ENCODE data around the gene MISP3.
A peak's percentile ranks its signal among the peaks of the same experiment; 100 is the strongest.
"Not testable (repeated sequence)": the region's sequence is repeated elsewhere in the genome, so short reads cannot be mapped to it uniquely, and the experiment has no call there.

MISP3 gene

DNA sequence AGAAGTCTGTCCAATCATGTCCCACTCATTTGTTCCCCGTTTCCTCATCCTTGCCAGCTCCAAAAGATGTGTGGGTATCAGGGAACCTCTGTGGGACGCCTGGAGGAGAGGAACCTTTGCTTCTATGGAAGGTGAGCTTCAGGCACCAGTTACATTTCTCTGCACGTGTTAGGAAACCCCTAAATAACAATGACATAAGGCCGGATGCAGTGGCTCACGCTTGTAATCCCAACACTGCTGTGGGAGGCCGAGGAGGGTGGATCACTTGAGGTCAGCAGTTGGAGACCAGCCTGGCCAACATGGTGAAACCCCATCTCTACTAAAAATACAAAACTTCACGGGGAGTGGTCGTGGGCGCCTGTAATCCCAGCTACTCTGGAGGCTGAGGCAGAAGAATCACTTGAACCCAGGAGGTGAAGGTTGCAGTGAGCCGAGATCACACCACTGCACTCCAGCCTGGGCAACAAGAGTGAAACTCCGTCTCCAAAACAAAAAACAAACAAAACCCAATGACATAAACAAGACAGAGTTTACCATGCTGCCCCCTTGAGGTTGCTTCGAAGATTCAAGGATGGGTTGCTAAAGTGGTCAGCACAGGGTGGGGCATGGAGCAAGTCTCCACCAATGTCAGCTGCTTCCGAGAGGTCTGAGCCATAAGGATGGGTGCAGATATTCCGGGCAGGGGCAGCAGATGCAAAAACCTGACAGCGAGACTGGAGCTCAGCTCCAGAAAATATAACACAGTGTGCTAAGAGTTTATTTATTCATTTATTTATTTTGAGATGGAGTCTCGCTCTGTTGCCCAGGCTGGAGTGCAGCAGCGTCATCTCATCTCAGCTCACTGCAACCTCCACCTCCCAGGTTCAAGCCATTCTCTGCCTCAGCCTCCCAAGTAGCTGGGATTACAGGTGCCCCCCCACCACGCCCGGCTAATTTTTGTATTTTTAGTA lies 29.7 kb upstream of the MISP3 start:
- DNase-seq (ENCODE audit: low read depth), result peak; percentile 60
- H3K4me3 ChIP-seq (ENCODE audit: low read depth, low read length), result not testable (repeated sequence)
- TF ChIP-seq, protein P1, sequence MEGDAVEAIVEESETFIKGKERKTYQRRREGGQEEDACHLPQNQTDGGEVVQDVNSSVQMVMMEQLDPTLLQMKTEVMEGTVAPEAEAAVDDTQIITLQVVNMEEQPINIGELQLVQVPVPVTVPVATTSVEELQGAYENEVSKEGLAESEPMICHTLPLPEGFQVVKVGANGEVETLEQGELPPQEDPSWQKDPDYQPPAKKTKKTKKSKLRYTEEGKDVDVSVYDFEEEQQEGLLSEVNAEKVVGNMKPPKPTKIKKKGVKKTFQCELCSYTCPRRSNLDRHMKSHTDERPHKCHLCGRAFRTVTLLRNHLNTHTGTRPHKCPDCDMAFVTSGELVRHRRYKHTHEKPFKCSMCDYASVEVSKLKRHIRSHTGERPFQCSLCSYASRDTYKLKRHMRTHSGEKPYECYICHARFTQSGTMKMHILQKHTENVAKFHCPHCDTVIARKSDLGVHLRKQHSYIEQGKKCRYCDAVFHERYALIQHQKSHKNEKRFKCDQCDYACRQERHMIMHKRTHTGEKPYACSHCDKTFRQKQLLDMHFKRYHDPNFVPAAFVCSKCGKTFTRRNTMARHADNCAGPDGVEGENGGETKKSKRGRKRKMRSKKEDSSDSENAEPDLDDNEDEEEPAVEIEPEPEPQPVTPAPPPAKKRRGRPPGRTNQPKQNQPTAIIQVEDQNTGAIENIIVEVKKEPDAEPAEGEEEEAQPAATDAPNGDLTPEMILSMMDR (IDR thresholded peaks at IDR 0.05; ENCODE audit: low read depth, low read length), result peak; percentile 58

DNA sequence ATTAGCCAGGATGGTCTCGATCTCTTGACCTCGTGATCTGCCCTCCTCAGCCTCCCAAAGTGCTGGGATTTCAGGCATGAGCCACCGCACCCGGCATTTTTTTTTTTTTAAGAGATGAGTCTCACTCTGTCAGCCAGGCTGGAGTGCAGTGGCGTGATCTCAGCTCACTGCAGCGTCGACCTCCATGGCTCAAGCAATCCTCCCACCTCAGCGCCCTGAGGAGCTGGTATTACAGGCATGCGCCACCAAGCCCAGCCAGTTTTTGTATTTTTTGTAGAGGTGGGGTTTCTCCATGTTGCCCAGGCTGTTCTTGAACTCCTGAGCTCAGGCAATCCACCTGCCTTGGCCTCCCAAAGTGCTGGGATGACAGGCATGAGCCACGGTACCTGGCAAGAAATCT lies 24.7 kb upstream of the MISP3 start:
- DNase-seq (ENCODE audit: low read depth); H3K4me3 ChIP-seq (ENCODE audit: low read depth, low read length): not testable (repeated sequence)

DNA sequence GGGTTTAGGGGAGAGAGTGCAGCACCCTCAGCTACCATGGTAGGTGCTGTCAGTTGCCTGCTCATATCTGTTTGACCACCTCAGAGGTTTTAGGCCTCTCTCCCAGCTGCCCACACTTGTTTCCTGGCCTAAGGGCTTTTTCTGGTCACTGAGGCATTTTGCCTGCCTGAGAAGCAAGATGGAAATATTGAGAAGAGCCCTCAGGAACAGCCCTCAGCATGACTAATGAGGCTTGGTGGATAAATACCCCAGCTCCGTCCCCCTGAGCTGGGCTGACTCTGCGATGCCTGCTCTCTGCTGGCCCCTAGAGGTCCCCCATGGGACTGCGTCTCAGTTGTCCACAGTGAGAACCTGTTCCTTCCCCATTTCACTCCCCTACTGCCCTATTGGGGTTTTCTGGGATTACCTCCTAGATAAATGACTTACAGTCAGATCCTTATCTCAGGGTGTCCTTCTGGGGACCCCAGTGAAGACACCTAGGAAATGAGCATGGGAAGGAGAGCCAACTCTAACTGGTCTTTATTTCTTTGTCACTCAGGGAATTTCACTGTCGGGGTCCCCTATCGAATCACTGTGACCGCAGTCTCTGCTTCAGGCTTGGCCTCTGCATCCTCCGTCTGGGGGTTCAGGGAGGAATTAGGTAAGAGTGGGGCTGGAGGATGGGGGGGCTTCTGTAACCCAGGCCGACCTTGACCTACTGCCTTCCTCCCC lies 24.0 kb upstream of the MISP3 start:
- no peak overlapping the region for H3K4me3 ChIP-seq (ENCODE audit: low read depth, low read length)
- peak; percentile 77 for DNase-seq (ENCODE audit: low read depth)
- TF ChIP-seq MYC (IDR thresholded peaks at IDR 0.05; ENCODE audit: low read depth, low read length), result peak; percentile 20; the same call in 1 of the 2 replicates
- TF ChIP-seq, protein P1 (IDR thresholded peaks at IDR 0.05; ENCODE audit: low read depth, low read length), result peak; percentile 97
- TF ChIP-seq, protein P2, sequence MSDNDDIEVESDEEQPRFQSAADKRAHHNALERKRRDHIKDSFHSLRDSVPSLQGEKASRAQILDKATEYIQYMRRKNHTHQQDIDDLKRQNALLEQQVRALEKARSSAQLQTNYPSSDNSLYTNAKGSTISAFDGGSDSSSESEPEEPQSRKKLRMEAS (IDR thresholded peaks at IDR 0.05; ENCODE audit: low read depth, low read length), result no peak

DNA sequence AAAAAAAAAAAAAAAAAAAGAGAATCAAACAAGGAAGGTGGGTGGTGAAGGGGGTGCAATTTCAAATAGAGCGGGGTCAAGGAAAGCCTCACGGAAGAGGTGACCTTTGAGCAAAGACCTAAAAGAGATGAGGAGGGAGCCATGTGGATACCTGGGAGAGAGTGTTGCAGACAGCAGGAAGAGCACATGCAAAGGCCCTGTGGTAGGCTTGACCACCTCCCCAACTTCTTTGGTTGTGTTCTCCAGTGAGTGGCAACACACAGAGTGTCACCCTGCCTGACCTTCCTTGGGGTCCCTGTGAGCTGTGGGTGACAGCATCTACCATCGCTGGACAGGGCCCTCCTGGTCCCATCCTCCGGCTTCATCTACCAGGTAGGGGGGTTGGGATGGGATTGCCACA lies 22.1 kb upstream of the MISP3 start:
- H3K4me3 ChIP-seq (ENCODE audit: low read depth, low read length), result no peak overlapping the region
- no peak for DNase-seq (ENCODE audit: low read depth)
- TF ChIP-seq MYC (IDR thresholded peaks at IDR 0.05; ENCODE audit: low read depth, low read length) (no peak), POLR2A (IDR thresholded peaks at IDR 0.05; ENCODE audit: extremely low read depth, insufficient read length) (no peak)
- TF ChIP-seq, protein P2 (IDR thresholded peaks at IDR 0.05; ENCODE audit: low read depth, low read length), result no peak
- TF ChIP-seq, protein P1 (IDR thresholded peaks at IDR 0.05; ENCODE audit: low read depth, low read length), result no peak

DNA sequence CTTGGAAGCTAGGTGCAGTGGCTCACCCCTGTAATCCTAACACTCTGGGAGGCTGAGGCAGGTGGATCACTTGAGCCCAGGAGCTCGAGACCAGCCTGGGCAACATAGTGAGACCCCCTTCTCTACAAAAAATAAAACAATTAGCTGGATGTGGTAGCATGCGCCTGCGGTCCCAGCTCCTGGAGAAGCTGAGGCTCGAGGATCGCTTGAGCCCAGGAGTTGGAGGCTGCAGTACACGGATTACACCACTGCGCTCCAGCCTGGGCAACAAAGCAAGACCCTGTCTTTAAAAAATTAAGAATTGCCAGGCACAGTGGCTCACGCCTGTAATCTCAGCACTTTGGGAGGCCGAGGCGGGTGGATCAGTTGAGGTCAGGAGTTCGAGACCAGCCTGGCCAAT lies 21.6 kb upstream of the MISP3 start:
- not testable (repeated sequence) for DNase-seq (ENCODE audit: low read depth); H3K4me3 ChIP-seq (ENCODE audit: low read depth, low read length)

DNA sequence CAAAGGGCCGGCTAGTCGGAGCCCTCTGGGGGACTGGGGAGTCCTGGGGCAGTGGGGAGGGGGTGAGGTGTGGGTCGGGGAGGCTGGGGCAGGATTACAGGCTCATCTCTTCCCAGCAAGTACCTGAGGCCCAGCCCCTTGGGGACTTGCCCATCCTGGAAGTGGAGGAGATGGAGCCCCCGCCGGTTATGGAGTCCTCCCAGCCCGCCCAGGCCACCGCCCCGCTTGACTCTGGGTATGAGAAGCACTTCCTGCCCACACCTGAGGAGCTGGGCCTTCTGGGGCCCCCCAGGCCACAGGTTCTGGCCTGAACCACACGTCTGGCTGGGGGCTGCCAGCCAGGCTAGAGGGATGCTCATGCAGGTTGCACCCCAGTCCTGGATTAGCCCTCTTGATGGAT lies 20.6 kb upstream of the MISP3 start:
- no peak overlapping the region for H3K4me3 ChIP-seq (ENCODE audit: low read depth, low read length)
- DNase-seq (ENCODE audit: low read depth), result no peak
- TF ChIP-seq, protein P1 (IDR thresholded peaks at IDR 0.05; ENCODE audit: low read depth, low read length), result no peak
- TF ChIP-seq POLR2A (IDR thresholded peaks at IDR 0.05; ENCODE audit: extremely low read depth, insufficient read length), result no peak
- no peak for TF ChIP-seq MYC (IDR thresholded peaks at IDR 0.05; ENCODE audit: low read depth, low read length)
- TF ChIP-seq, protein P2 (IDR thresholded peaks at IDR 0.05; ENCODE audit: low read depth, low read length), result no peak

DNA sequence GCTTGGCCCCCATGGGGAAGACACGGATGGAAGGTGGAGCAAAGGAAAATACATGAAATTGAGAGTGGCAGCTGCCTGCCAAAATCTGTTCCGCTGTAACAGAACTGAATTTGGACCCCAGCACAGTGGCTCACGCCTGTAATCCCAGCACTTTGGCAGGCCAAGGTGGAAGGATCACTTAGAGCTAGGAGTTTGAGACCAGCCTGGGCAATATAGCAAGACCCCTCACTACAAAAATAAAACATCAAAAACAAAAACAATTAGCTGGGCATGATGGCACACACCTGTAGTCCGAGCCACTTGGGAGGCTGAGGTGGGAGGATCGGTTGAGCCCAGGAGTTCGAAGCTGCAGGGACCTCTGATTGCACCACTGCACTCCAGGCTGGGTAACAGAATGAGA lies 20.1 kb upstream of the MISP3 start:
- DNase-seq (ENCODE audit: low read depth), result no peak
- H3K4me3 ChIP-seq (ENCODE audit: low read depth, low read length), result no peak overlapping the region
- TF ChIP-seq MYC (IDR thresholded peaks at IDR 0.05; ENCODE audit: low read depth, low read length) (no peak), POLR2A (IDR thresholded peaks at IDR 0.05; ENCODE audit: extremely low read depth, insufficient read length) (no peak)
- TF ChIP-seq, protein P2 (IDR thresholded peaks at IDR 0.05; ENCODE audit: low read depth, low read length), result no peak
- TF ChIP-seq, protein P1 (IDR thresholded peaks at IDR 0.05; ENCODE audit: low read depth, low read length), result no peak
